ENCODE measurements around the gene DNAJC6.

Gene DNAJC6

GRCh38 chr1:65308781-65309303 is 501 bp upstream of the DNAJC6 start:
- no peak for TF ChIP-seq CTCF (IDR thresholded peaks at IDR 0.05; ENCODE audit: unreplicated experiment in 3 of 3)
- H3K36me3 Mint-ChIP-seq (ENCODE audit: low read depth), result no peaks in the 10 kb centered on the region
- no peak overlapping the region for H3K27ac Mint-ChIP-seq
- H3K4me1 Mint-ChIP-seq, result peaks cover 19% of the 10 kb centered on the region
- H3K27me3 Mint-ChIP-seq (ENCODE audit: low read depth), result peaks cover 77% of the 10 kb centered on the region
- H3K4me3 Mint-ChIP-seq, result peak overlapping the region; percentile 83 to 89 (median 83)
- no peaks in the 10 kb centered on the region for H3K9me3 Mint-ChIP-seq

- H3K4me3 Mint-ChIP-seq, result peak overlapping the region; percentile 73 to 89 (median 81)
- peaks cover 19% of the 10 kb centered on the region for H3K4me1 Mint-ChIP-seq
- H3K9me3 Mint-ChIP-seq, result no peaks in the 10 kb centered on the region
- H3K36me3 Mint-ChIP-seq (ENCODE audit: low read depth), result no peaks in the 10 kb centered on the region
- H3K27ac Mint-ChIP-seq, result peak overlapping the region in 1 of 3 experiments; percentile 53
- peaks cover 72% of the 10 kb centered on the region for H3K27me3 Mint-ChIP-seq (ENCODE audit: low read depth)
- TF ChIP-seq CTCF (IDR thresholded peaks at IDR 0.05; ENCODE audit: unreplicated experiment in 3 of 3), result no peak
Observed at GRCh38 chr1:65310078-65310587, 790 bp downstream of the DNAJC6 start.

- Mint-ChIP-seq H3K36me3 (ENCODE audit: low read depth) (no peaks in the 10 kb centered on the region), H3K27ac (no peak overlapping the region), H3K9me3 (no peaks in the 10 kb centered on the region), H3K4me1 (peaks cover 19% of the 10 kb centered on the region), H3K27me3 (ENCODE audit: low read depth) (peaks cover 60% of the 10 kb centered on the region), H3K4me3 (no peak overlapping the region)
- no peak for TF ChIP-seq CTCF (IDR thresholded peaks at IDR 0.05; ENCODE audit: unreplicated experiment in 3 of 3)
Observed at GRCh38 chr1:65311760-65312159, 2.4 kb downstream of the DNAJC6 start.

GRCh38 chr1:65316233-65316632 is 6.9 kb downstream of the DNAJC6 start:
- H3K4me3 Mint-ChIP-seq, result no peak overlapping the region
- H3K4me1 Mint-ChIP-seq, result no peaks in the 10 kb centered on the region
- TF ChIP-seq CTCF (IDR thresholded peaks at IDR 0.05; ENCODE audit: unreplicated experiment in 3 of 3), result no peak
- H3K36me3 Mint-ChIP-seq (ENCODE audit: low read depth), result no peaks in the 10 kb centered on the region
- H3K9me3 Mint-ChIP-seq, result no peaks in the 10 kb centered on the region
- H3K27me3 Mint-ChIP-seq (ENCODE audit: low read depth), result peaks cover 22% of the 10 kb centered on the region
- no peak overlapping the region for H3K27ac Mint-ChIP-seq

GRCh38 chr1:65317866-65318653 is 8.7 kb downstream of the DNAJC6 start:
- no peak overlapping the region for H3K4me3 Mint-ChIP-seq
- H3K27ac Mint-ChIP-seq, result no peak overlapping the region
- H3K4me1 Mint-ChIP-seq, result no peaks in the 10 kb centered on the region
- no peaks in the 10 kb centered on the region for H3K9me3 Mint-ChIP-seq
- H3K36me3 Mint-ChIP-seq (ENCODE audit: low read depth), result no peaks in the 10 kb centered on the region
- no peak for TF ChIP-seq CTCF (IDR thresholded peaks at IDR 0.05; ENCODE audit: unreplicated experiment in 3 of 3)
- H3K27me3 Mint-ChIP-seq (ENCODE audit: low read depth), result peaks cover 6% of the 10 kb centered on the region

All from nephron (organoid).